CD14-positive monocyte (primary cell): ENCODE data around the gene RIC3. TPM values are rescaled to one million over a fixed set of nuclear protein-coding genes. Genes with fewer than 3 reads are reported as not detected.

Source experiments
- DNase-seq, 3 donors: peaks; one replicate each; pipeline ENCODE4 v3.0.0-alpha.2; 2011 to 2022
- H2AFZ ChIP-seq: 2 replicates; pipeline ENCODE4 v1.6.0; 2012; ENCODE audit warnings: mild to moderate bottlenecking, low read depth, low read length, inconsistent platforms; ENCODE audit not compliant: insufficient read depth, poor library complexity, severe bottlenecking
- H3K27ac ChIP-seq, 2 donors: 1 replicate in 1 of 2; 2 replicates in 1 of 2; pipeline ENCODE4 v1.5.1; 2012 to 2013; ENCODE audit warnings: low read length in 2 of 2, control low read depth in 1 of 2, inconsistent platforms in 1 of 2, low read depth in 1 of 2, mild to moderate bottlenecking in 1 of 2
- H3K27me3 ChIP-seq, 2 donors: one replicate each; pipeline versions ENCODE4 v1.6.0 to v1.6.1; 2011 to 2013; ENCODE audit warnings: low read length in 2 of 2; ENCODE audit not compliant: control insufficient read depth in 2 of 2, insufficient read depth in 2 of 2
- H3K36me3 ChIP-seq, 2 donors: replicated peaks in 1 of 2; 1 replicate in 1 of 2; 2 replicates in 1 of 2; pipeline versions ENCODE4 v1.5.1 to v1.6.1; 2012 to 2013; ENCODE audit warnings: low read length in 2 of 2, control low read depth in 1 of 2, inconsistent platforms in 1 of 2, mild to moderate bottlenecking in 1 of 2; ENCODE audit not compliant: insufficient read depth in 2 of 2, control insufficient read depth in 1 of 2
- H3K4me1 ChIP-seq, 2 donors: 1 replicate in 1 of 2; 2 replicates in 1 of 2; pipeline versions ENCODE4 v1.5.1 to v1.6.1; 2012 to 2013; ENCODE audit warnings: low read length in 2 of 2, control low read depth in 1 of 2, inconsistent platforms in 1 of 2, mild to moderate bottlenecking in 1 of 2, moderate library complexity in 1 of 2; ENCODE audit not compliant: insufficient read depth in 2 of 2, control insufficient read depth in 1 of 2
- H3K4me2 ChIP-seq: replicated peaks from 2 replicates; pipeline ENCODE3; 2012; ENCODE audit warnings: low read length, moderate library complexity, mild to moderate bottlenecking; ENCODE audit not compliant: poor library complexity, severe bottlenecking; ENCODE audit errors: extremely low read depth
- H3K4me3 ChIP-seq, 3 experiments: fragments of 200-600 bp in 1 of 3; sonication (generic) in 1 of 3; replicated peaks in 1 of 3; 1 replicate in 2 of 3; 2 replicates in 1 of 3; pipeline ENCODE4 v1.5.1; 2011 to 2013; ENCODE audit warnings: low read length in 3 of 3, mild to moderate bottlenecking in 3 of 3, control low read depth in 2 of 3, low read depth in 2 of 3, inconsistent platforms in 1 of 3, moderate library complexity in 1 of 3
- H3K79me2 ChIP-seq: 2 replicates; pipeline ENCODE4 v1.6.0; 2012; ENCODE audit warnings: mild to moderate bottlenecking, control low read depth, inconsistent platforms, low read length, moderate library complexity; ENCODE audit not compliant: insufficient read depth
- H3K9ac ChIP-seq: 2 replicates; pipeline ENCODE4 v1.6.0; 2017; ENCODE audit warnings: low read length, mild to moderate bottlenecking; ENCODE audit not compliant: insufficient read depth, poor library complexity, severe bottlenecking
- H3K9me3 ChIP-seq, 2 donors: replicated peaks in 1 of 2; 1 replicate in 1 of 2; 2 replicates in 1 of 2; pipeline versions ENCODE4 v1.5.1 to v1.6.1; 2012 to 2013; ENCODE audit warnings: low read length in 2 of 2, control low read depth in 1 of 2; ENCODE audit not compliant: control insufficient read depth in 1 of 2, insufficient read depth in 1 of 2
- H4K20me1 ChIP-seq: 2 replicates; pipeline ENCODE4 v1.6.0; 2012; ENCODE audit warnings: mild to moderate bottlenecking, low read length, control low read depth, moderate library complexity; ENCODE audit not compliant: insufficient read depth
- H3K27ac Mint-ChIP-seq, 7 donors: one replicate each; pipeline ENCODE4 v1.8.0; 2020; ENCODE audit warnings: mild to moderate bottlenecking in 7 of 7, mixed read lengths in 7 of 7, moderate library complexity in 6 of 7, inconsistent platforms in 2 of 7
- H3K27me3 Mint-ChIP-seq, 3 donors: one replicate each; pipeline ENCODE4 v1.8.0; 2021 to 2022; ENCODE audit warnings: low read depth in 3 of 3, mild to moderate bottlenecking in 3 of 3, mixed read lengths in 3 of 3, moderate library complexity in 3 of 3, inconsistent platforms in 1 of 3
- H3K36me3 Mint-ChIP-seq, 2 donors: one replicate each; pipeline ENCODE4 v1.8.0; 2020; ENCODE audit warnings: mixed read lengths in 2 of 2, inconsistent platforms in 1 of 2, mild to moderate bottlenecking in 1 of 2
- H3K4me1 Mint-ChIP-seq: one replicate; pipeline ENCODE4 v1.8.0; 2020; ENCODE audit warnings: mild to moderate bottlenecking, mixed read lengths
- H3K4me3 Mint-ChIP-seq, 2 donors: one replicate each; pipeline ENCODE4 v1.8.0; 2020; ENCODE audit warnings: mild to moderate bottlenecking in 2 of 2, mixed read lengths in 2 of 2, moderate library complexity in 1 of 2
- H3K9me3 Mint-ChIP-seq, 7 donors: one replicate each; pipeline ENCODE4 v1.8.0; 2020 to 2022; ENCODE audit warnings: mixed read lengths in 7 of 7, mild to moderate bottlenecking in 6 of 7, moderate library complexity in 6 of 7, inconsistent platforms in 2 of 7
- CTCF ChIP-seq: fragments of 200-600 bp; IDR thresholded peaks from one replicate; pipeline ENCODE4 v1.8.0; 2022; ENCODE audit warnings: antibody characterized with exemption, mild to moderate bottlenecking
- WGBS: methylation state at CpG from one replicate; pipeline ENCODE4 v1.1.5; 2013; ENCODE audit warnings: missing lambda C conversion rate; ENCODE audit not compliant: insufficient coverage; 5-methylcytosine and 5-hydroxymethylcytosine counted together
- intact Hi-C, 2 donors: fragments of 100-400 bp; cut with micrococcal nuclease; formaldehyde crosslinking; loops; one replicate each; pipeline versions ENCODE4 v1.15.0 to v1.15.1; 2023
- polyA plus RNA-seq, 3 donors: library from polyadenylated mRNA; depleted of rRNA in 1 of 3; unstranded in 2 of 3; stranded (reverse) in 1 of 3; fragments of 300-500 nt in 2 of 3; fragments of >200 nt in 1 of 3; fragmentation: Illumina TruSeq in 2 of 3; gene quantifications; 1 replicate in 2 of 3; 2 replicates in 1 of 3; pipeline ENCODE4 v1.2.3, GENCODE V29; 2012 to 2021

The RIC3 gene
- polyA plus RNA-seq, 3 donors = 0.17 TPM; not detected in 2

DNA sequence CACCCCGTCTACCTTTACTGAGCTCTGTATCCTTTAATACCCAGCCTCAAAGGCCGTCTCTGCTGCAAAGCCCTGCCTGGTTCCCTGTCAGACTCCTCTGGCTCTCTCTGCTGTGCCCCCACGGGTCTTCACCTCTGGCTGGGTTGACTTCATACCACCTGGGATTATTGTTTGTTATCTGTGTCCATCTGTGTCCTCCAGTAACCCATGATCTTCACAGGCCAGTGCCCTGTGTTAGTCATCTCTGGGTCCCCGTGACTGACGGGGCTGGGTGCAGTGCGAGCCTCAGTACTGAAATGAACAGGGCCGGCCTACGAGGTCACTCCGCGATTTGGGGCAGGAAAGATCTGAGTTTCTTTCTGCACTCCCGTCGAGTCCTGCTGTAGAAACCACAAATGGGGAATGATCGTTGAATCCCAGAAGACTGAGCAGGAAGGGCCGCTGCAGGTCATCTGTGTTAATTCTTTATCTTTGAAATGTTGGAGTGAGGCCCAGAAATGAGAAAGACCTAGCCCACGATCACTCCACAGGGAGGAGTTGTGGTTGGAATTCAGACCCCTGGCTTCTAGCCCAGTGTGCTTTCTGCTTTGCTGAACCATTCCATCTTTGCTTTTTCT is 100.1 kb downstream of the RIC3 start:
- 57% methylated on average over 12 of the region's 15 CpGs for WGBS
- H3K9ac ChIP-seq = no peak overlapping the region
- Mint-ChIP-seq H3K4me1 (no peaks in the 10 kb centered on the region), H3K4me3 (no peak overlapping the region), H3K27me3 (peaks cover 9 to 17% (median 16%) of the 10 kb centered on the region in 3 donors), H3K27ac (no peak overlapping the region), H3K9me3 (peaks cover 0 to 3% (median 0%) of the 10 kb centered on the region in 7 donors), H3K36me3 (no peaks in the 10 kb centered on the region)
- no peaks in the 10 kb centered on the region for H3K9me3 ChIP-seq
- H3K4me3 ChIP-seq = no peak overlapping the region
- no peaks in the 10 kb centered on the region for H3K79me2 ChIP-seq
- DNase-seq = no peak
- H3K27me3 ChIP-seq = peaks cover 0 to 4% of the 10 kb centered on the region in 2 donors
- no peaks in the 10 kb centered on the region for H3K4me1 ChIP-seq
- H2AFZ ChIP-seq = no peak overlapping the region
- H3K27ac ChIP-seq = no peak overlapping the region
- no peaks in the 10 kb centered on the region for H4K20me1 ChIP-seq
- no peak for TF ChIP-seq CTCF
- intact Hi-C loops = no loop called here
- H3K36me3 ChIP-seq = no peaks in the 10 kb centered on the region
- no peak overlapping the region for H3K4me2 ChIP-seq

- no peak overlapping the region for H3K27ac Mint-ChIP-seq
- Histone ChIP-seq H4K20me1 (no peaks in the 10 kb centered on the region), H3K27ac (no peak overlapping the region), H3K9me3 (no peaks in the 10 kb centered on the region), H3K36me3 (no peaks in the 10 kb centered on the region), H3K4me3 (no peak overlapping the region), H3K79me2 (no peaks in the 10 kb centered on the region), H3K9ac (no peak overlapping the region), H3K4me2 (no peak overlapping the region), H3K27me3 (peaks cover 0 to 3% of the 10 kb centered on the region in 2 donors), H3K4me1 (no peaks in the 10 kb centered on the region), H2AFZ (no peak overlapping the region)
- no peaks in the 10 kb centered on the region for H3K36me3 Mint-ChIP-seq
- H3K4me3 Mint-ChIP-seq = no peak overlapping the region
- peaks cover 0 to 3% (median 0%) of the 10 kb centered on the region in 7 donors for H3K9me3 Mint-ChIP-seq
- WGBS = 84% methylated on average over 13 of the region's 13 CpGs
- intact Hi-C loops = no loop called here
- TF ChIP-seq CTCF = no peak
- no peaks in the 10 kb centered on the region for H3K4me1 Mint-ChIP-seq
- DNase-seq = no peak
- H3K27me3 Mint-ChIP-seq = peaks cover 6 to 17% (median 12%) of the 10 kb centered on the region in 3 donors
Measured at GRCh38 chr11:8067929-8068575, 100.8 kb downstream of the RIC3 start.
